Left ventricle myocardium inferior (tissue), 1 donor: ENCODE data around the gene CAB39L. TPM values are rescaled to one million over a fixed set of nuclear protein-coding genes. Genes with fewer than 3 reads are reported as not detected.

ENCODE experiments used
- DNase-seq: peaks from one replicate; pipeline ENCODE4 v3.0.0-alpha.2; 2020
- H3K27ac ChIP-seq: fragments of 200-600 bp; replicated peaks from 2 replicates; pipeline ENCODE4 v1.8.0; 2021
- H3K27me3 ChIP-seq: fragments of 200-600 bp; 2 replicates; pipeline ENCODE4 v1.8.0; 2021; ENCODE audit warnings: low read depth
- H3K36me3 ChIP-seq: fragments of 200-600 bp; 2 replicates; pipeline ENCODE4 v1.8.0; 2021
- H3K4me1 ChIP-seq: fragments of 200-600 bp; 2 replicates; pipeline ENCODE4 v1.8.0; 2021
- H3K4me3 ChIP-seq: fragments of 200-600 bp; 2 replicates; pipeline ENCODE4 v1.8.0; 2021; ENCODE audit warnings: mild to moderate bottlenecking, moderate library complexity
- H3K9me3 ChIP-seq: fragments of 200-600 bp; replicated peaks from 2 replicates; pipeline ENCODE4 v1.8.0; 2021
- intact Hi-C: fragments of 100-400 bp; cut with micrococcal nuclease; formaldehyde crosslinking; loops from one replicate; pipeline ENCODE4 v1.11.0; 2022
- total RNA-seq: library from RNA; stranded (reverse); fragmentation: NEBNext Ultra II Directional; extraction: Animal tissue kit (Norgen Biotek cat#: 25700); gene quantifications from one replicate; pipeline ENCODE4 v1.2.1, GENCODE V29; 2021
- TF ChIP-seq, protein P1 (sequence below): fragments of 200-600 bp; IDR thresholded peaks from 2 replicates; pipeline ENCODE4 v1.8.0; 2021; ENCODE audit warnings: antibody characterized with exemption, mild to moderate bottlenecking, borderline replicate concordance
- donor health status: DM: no; HTN: yes; CAD: no; lungs with severe emphysema.

CAB39L gene
- total RNA-seq, 1 donor from 2014 or later, result 23.4 TPM

- Histone ChIP-seq H3K4me3 (no peak overlapping the region), H3K27ac (no peak overlapping the region), H3K4me1 (no peaks in the 10 kb centered on the region), H3K27me3 (no peaks in the 10 kb centered on the region), H3K36me3 (peaks cover 44% of the 10 kb centered on the region), H3K9me3 (no peaks in the 10 kb centered on the region)
- TF ChIP-seq, protein P1, sequence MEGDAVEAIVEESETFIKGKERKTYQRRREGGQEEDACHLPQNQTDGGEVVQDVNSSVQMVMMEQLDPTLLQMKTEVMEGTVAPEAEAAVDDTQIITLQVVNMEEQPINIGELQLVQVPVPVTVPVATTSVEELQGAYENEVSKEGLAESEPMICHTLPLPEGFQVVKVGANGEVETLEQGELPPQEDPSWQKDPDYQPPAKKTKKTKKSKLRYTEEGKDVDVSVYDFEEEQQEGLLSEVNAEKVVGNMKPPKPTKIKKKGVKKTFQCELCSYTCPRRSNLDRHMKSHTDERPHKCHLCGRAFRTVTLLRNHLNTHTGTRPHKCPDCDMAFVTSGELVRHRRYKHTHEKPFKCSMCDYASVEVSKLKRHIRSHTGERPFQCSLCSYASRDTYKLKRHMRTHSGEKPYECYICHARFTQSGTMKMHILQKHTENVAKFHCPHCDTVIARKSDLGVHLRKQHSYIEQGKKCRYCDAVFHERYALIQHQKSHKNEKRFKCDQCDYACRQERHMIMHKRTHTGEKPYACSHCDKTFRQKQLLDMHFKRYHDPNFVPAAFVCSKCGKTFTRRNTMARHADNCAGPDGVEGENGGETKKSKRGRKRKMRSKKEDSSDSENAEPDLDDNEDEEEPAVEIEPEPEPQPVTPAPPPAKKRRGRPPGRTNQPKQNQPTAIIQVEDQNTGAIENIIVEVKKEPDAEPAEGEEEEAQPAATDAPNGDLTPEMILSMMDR, result no peak
- intact Hi-C loops, result no loop called here
- DNase-seq, result no peak
These were observed 178.0 kb downstream of the CAB39L start for GRCh38 chr13:49265822-49266221.

- intact Hi-C loops, result no loop called here
- TF ChIP-seq, protein P1, result no peak
- no peak overlapping the region for H3K27ac ChIP-seq
- no peak overlapping the region for H3K4me3 ChIP-seq
- DNase-seq, result no peak
- H3K4me1 ChIP-seq, result no peaks in the 10 kb centered on the region
- no peaks in the 10 kb centered on the region for H3K9me3 ChIP-seq
- peaks cover 65% of the 10 kb centered on the region for H3K36me3 ChIP-seq
- H3K27me3 ChIP-seq, result no peaks in the 10 kb centered on the region
These were observed 181.2 kb downstream of the CAB39L start for GRCh38 chr13:49262634-49263033.

DNA sequence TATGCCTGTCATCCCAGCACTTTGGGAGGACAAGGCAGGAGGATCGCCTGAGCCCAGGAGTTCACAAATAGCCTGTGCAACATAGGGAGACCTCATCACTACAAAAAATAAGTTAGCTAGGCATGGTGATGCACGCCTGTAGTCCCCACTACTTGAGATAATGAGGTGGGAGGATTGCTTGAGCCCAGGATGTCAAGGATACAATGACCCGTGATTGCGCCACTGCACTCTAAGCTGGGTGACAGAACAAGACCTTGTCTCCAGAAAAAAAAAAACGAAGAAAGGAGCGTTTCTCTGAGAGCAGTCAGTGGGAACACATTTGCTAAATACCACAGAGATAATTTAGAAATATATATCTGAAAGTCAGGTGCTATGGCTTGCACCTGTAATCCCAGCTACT, 184.3 kb downstream of the CAB39L start:
- no peaks in the 10 kb centered on the region for H3K27me3 ChIP-seq
- H3K36me3 ChIP-seq, result peaks cover 81% of the 10 kb centered on the region
- H3K4me1 ChIP-seq, result no peaks in the 10 kb centered on the region
- H3K9me3 ChIP-seq, result no peaks in the 10 kb centered on the region
- TF ChIP-seq, protein P1, result no peak
- H3K4me3 ChIP-seq, result no peak overlapping the region
- DNase-seq, result no peak
- H3K27ac ChIP-seq, result no peak overlapping the region
- intact Hi-C loops, result no loop called here

Other genes starting within 250 kb of the CAB39L start
- not detected for gene MLNR, start 223.7 kb downstream of the CAB39L start, total RNA-seq
- gene CDADC1, start 196.1 kb downstream of the CAB39L start, total RNA-seq, result 11.4 TPM
- 17.8 TPM for gene SETDB2, start 210 bp upstream of the CAB39L start, total RNA-seq
- gene PHF11, start 51.9 kb upstream of the CAB39L start, total RNA-seq, result 15.1 TPM
- gene RCBTB1, start 141.5 kb upstream of the CAB39L start, total RNA-seq, result 21.6 TPM
- 0.52 TPM for gene ARL11, start 184.4 kb upstream of the CAB39L start, total RNA-seq
- 6.0 TPM for gene EBPL, start 247.4 kb upstream of the CAB39L start, total RNA-seq